Loucy (cell line): ENCODE measurements around the gene SGK1.

Source experiments
- H2AFZ ChIP-seq: fragments of 200-600 bp; sonication (generic); 2 replicates; pipeline ENCODE4 v1.6.0; 2016; ENCODE audit warnings: antibody characterized with exemption, mild to moderate bottlenecking, low read length, moderate library complexity
- H3F3A ChIP-seq: fragments of 200-600 bp; 2 replicates; pipeline ENCODE4 v1.6.0; 2016; ENCODE audit warnings: antibody characterized with exemption, low read depth, mild to moderate bottlenecking
- H3K27me3 ChIP-seq: fragments of 200-600 bp; sonication (generic); 2 replicates; pipeline ENCODE4 v1.6.1; 2014; ENCODE audit warnings: low read length, mild to moderate bottlenecking; ENCODE audit not compliant: insufficient read depth, poor library complexity, severe bottlenecking
- H3K36me3 ChIP-seq: fragments of 200-600 bp; sonication (generic); 2 replicates; pipeline ENCODE4 v1.6.1; 2016; ENCODE audit warnings: low read length; ENCODE audit not compliant: insufficient read depth
- H3K4me1 ChIP-seq: fragments of 200-600 bp; sonication (generic); 2 replicates; pipeline ENCODE4 v1.5.1; 2014; ENCODE audit warnings: low read length, mild to moderate bottlenecking; ENCODE audit not compliant: insufficient read depth, poor library complexity, severe bottlenecking
- H3K4me2 ChIP-seq: fragments of 200-600 bp; sonication (generic); 2 replicates; pipeline ENCODE4 v1.6.0; 2014; ENCODE audit warnings: antibody characterized with exemption, low read length, low read depth, mild to moderate bottlenecking; ENCODE audit not compliant: poor library complexity, severe bottlenecking
- H3K4me3 ChIP-seq: fragments of 200-600 bp; sonication (generic); 2 replicates; pipeline ENCODE4 v1.5.1; 2014; ENCODE audit warnings: low read length, mild to moderate bottlenecking, mixed read lengths; ENCODE audit not compliant: poor library complexity, severe bottlenecking
- H3K79me2 ChIP-seq: fragments of 200-600 bp; sonication (generic); 2 replicates; pipeline ENCODE4 v1.6.1; 2014; ENCODE audit warnings: low read length; ENCODE audit not compliant: insufficient read depth
- H3K9ac ChIP-seq: fragments of 200-600 bp; sonication (generic); 2 replicates; pipeline ENCODE4 v1.6.0; 2014; ENCODE audit warnings: mild to moderate bottlenecking, low read depth, low read length, moderate library complexity; ENCODE audit not compliant: poor library complexity, severe bottlenecking
- H3K9me2 ChIP-seq: fragments of 200-600 bp; sonication (generic); replicated peaks from 2 replicates; pipeline ENCODE4 v1.6.1; 2016; ENCODE audit warnings: low read depth, low read length, mixed read lengths
- H3K9me3 ChIP-seq: fragments of 200-600 bp; sonication (generic); 2 replicates; pipeline ENCODE4 v1.6.1; 2014; ENCODE audit warnings: mild to moderate bottlenecking, antibody characterized with exemption, low read length, low read depth; ENCODE audit not compliant: insufficient read depth
- H4K20me1 ChIP-seq: fragments of 200-600 bp; sonication (generic); 2 replicates; pipeline ENCODE4 v1.6.0; 2014; ENCODE audit warnings: antibody characterized with exemption, low read length, mild to moderate bottlenecking; ENCODE audit not compliant: insufficient read depth, poor library complexity, severe bottlenecking
- EZH2phosphoT487 ChIP-seq: fragments of 200-600 bp; IDR thresholded peaks from 2 replicates; pipeline ENCODE4 v1.6.1; 2018; ENCODE audit warnings: antibody characterized with exemption, mild to moderate bottlenecking, moderate library complexity, borderline replicate concordance
- TF ChIP-seq, protein P1 (sequence below): fragments of 200-600 bp; sonication (generic); conservative IDR thresholded peaks from 2 replicates; pipeline ENCODE4 v1.5.1; 2014; ENCODE audit warnings: mild to moderate bottlenecking, antibody characterized with exemption, low read length

Gene SGK1

DNA sequence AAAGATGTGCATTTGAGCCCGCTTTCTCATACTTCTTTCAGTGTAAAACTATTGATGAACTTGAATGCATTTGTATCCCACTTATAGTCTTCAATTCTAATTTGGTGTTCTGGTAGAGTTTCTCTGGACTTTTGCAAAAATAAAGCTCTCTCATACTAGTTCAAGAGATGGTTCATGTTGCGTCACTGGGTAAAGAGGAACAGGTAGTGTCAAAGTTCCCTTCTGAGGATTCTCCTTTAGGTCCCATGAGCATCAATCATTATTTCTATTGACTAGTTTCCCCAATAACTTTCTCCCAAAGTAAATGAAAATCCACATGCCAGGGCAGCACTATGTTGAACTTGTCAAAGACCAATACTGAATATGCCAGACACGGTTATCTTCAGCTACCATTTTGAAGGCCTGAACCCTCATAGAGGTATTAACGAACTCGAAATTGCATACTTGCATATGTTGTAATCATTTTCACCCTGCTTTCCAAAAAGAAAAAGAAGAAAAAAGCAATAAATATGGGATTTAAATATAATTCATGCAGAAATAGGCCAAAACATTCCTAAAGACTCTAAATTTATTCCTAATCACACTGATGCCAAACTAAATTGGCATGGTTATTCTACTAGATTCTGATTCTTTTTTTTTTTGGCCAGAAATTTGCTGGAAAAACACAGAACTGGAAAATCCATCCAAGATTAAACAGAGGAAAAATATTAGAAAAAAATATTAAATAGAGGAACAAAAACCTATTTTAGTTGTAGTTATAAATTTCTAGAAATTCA is 84.5 kb downstream of the SGK1 start:
- Histone ChIP-seq H2AFZ (no peak overlapping the region), H3K9me2 (no peaks in the 10 kb centered on the region), H3K9me3 (no peaks in the 10 kb centered on the region), H3K27me3 (no peaks in the 10 kb centered on the region), H3K36me3 (no peaks in the 10 kb centered on the region), H3F3A (no peaks in the 10 kb centered on the region), H4K20me1 (no peaks in the 10 kb centered on the region), H3K4me1 (no peaks in the 10 kb centered on the region), H3K9ac (no peak overlapping the region), H3K79me2 (no peaks in the 10 kb centered on the region), H3K4me2 (no peak overlapping the region), H3K4me3 (no peak overlapping the region)
- TF ChIP-seq EZH2phosphoT487, result no peak
- TF ChIP-seq, protein P1, sequence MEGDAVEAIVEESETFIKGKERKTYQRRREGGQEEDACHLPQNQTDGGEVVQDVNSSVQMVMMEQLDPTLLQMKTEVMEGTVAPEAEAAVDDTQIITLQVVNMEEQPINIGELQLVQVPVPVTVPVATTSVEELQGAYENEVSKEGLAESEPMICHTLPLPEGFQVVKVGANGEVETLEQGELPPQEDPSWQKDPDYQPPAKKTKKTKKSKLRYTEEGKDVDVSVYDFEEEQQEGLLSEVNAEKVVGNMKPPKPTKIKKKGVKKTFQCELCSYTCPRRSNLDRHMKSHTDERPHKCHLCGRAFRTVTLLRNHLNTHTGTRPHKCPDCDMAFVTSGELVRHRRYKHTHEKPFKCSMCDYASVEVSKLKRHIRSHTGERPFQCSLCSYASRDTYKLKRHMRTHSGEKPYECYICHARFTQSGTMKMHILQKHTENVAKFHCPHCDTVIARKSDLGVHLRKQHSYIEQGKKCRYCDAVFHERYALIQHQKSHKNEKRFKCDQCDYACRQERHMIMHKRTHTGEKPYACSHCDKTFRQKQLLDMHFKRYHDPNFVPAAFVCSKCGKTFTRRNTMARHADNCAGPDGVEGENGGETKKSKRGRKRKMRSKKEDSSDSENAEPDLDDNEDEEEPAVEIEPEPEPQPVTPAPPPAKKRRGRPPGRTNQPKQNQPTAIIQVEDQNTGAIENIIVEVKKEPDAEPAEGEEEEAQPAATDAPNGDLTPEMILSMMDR, result no peak

DNA sequence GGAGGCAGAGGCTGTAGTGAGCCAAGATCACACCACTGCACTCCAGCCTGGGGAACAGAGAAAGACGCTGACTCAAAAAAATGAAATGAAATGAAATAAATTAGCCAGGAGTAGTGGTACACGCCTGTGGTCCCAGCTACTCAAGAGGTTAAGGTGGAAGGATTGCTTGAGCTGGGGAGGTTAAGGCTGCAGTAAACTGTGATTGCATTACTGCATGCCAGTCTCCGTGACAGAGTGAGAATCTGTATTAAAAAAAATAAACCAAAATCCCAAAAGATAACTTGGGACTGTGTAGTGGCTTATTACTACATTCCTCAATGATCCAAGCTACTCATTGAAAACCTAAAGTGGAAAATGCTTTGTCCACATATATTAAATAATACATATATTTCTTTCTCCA is 87.0 kb downstream of the SGK1 start:
- no peaks in the 10 kb centered on the region for H4K20me1 ChIP-seq
- H3K4me1 ChIP-seq, result no peaks in the 10 kb centered on the region
- H3F3A ChIP-seq, result no peaks in the 10 kb centered on the region
- H3K36me3 ChIP-seq, result no peaks in the 10 kb centered on the region
- no peak overlapping the region for H3K4me3 ChIP-seq
- no peak for TF ChIP-seq EZH2phosphoT487
- TF ChIP-seq, protein P1, result no peak
- no peak overlapping the region for H3K9ac ChIP-seq
- H3K27me3 ChIP-seq, result no peaks in the 10 kb centered on the region
- no peak overlapping the region for H3K4me2 ChIP-seq
- H3K79me2 ChIP-seq, result no peaks in the 10 kb centered on the region
- no peak overlapping the region for H2AFZ ChIP-seq
- H3K9me2 ChIP-seq, result no peaks in the 10 kb centered on the region
- no peaks in the 10 kb centered on the region for H3K9me3 ChIP-seq

DNA sequence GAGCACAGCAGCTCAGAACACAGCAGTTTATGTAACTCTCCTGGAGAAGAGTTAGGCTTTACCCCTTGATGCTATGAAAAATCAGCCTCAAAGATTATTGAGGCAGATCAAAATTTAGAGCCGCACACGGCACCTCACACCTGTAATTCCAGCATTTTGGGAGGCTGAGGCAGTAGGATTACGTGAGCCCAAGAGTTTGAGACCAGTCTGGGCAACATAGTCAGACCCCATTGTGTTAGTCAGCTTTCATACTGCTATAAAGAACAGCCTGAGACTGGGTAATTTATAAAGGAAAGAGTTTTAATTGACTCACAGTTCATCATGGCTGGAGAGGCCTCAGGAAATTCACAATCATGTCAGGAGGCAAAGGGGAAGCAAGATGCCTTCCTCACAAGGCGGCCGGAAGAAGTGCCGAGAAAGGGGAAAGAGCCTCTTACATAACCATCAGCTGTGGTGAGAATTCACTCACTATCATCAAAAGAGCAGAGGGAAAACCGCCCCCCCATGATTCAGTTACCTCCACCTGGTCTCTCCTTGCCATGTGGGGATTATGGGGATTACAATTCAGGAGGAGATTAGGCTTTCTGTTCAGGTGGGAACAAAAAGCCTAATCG is 87.7 kb downstream of the SGK1 start:
- H3K9me2 ChIP-seq, result no peaks in the 10 kb centered on the region
- no peak overlapping the region for H3K4me2 ChIP-seq
- TF ChIP-seq, protein P1, result no peak
- TF ChIP-seq EZH2phosphoT487, result no peak
- H3F3A ChIP-seq, result no peaks in the 10 kb centered on the region
- H3K4me1 ChIP-seq, result no peaks in the 10 kb centered on the region
- H4K20me1 ChIP-seq, result no peaks in the 10 kb centered on the region
- H3K36me3 ChIP-seq, result no peaks in the 10 kb centered on the region
- H3K79me2 ChIP-seq, result no peaks in the 10 kb centered on the region
- no peaks in the 10 kb centered on the region for H3K9me3 ChIP-seq
- no peaks in the 10 kb centered on the region for H3K27me3 ChIP-seq
- H2AFZ ChIP-seq, result no peak overlapping the region
- H3K9ac ChIP-seq, result no peak overlapping the region
- no peak overlapping the region for H3K4me3 ChIP-seq
